HG03558 (cell line): Measurements from ENCODE around the gene CLDN7.
A peak's percentile ranks its signal among the peaks of the same experiment; 100 is the strongest.

Experiments used
- ATAC-seq: cut with Tn5 transposase; IDR thresholded peaks from one replicate; pipeline ENCODE4 v1.9.1; 2021; ENCODE audit warnings: moderate number of reproducible peaks; ENCODE audit not compliant: unreplicated experiment; ENCODE audit errors: extremely low read depth

Gene CLDN7

GRCh38 chr17:7262192-7262934 lies at the start of gene CLDN7:
TSS of gene CLDN7 (minus strand) at chr17:7262478. CDS start at chr17:7262043, 435 bp downstream.
- no peak for ATAC-seq

DNA sequence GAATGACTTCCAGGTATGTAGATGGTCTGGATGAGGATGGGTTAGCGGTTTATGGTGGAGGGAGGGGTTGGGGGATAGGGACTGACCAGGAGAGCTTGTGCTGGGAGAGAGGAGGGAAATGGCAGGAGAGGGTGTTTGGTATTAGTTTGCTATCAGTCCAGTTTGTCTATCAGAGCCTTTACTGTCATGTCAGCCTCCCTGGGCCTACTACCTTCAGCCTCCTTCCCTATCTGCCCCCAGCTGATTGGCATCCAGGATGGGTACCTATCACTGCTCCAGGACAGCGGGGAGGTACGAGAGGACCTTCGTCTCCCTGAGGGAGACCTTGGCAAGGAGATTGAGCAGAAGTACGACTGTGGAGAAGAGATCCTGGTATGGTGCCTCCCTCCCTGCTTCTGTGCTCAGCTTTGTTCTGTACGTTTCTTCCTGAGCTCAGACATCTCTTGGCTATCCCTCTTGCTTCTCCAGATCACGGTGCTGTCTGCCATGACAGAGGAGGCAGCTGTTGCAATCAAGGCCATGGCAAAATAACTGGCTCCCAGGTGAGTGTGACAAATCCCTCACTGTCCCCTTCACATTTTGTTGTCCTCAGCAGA lies 48.9 kb upstream of the CLDN7 start:
- ATAC-seq, result no peak

- ATAC-seq, result no peak
Measured at GRCh38 chr17:7309628-7310027, 47.4 kb upstream of the CLDN7 start.

GRCh38 chr17:7308625-7309433 lies 46.6 kb upstream of the CLDN7 start:
- ATAC-seq, result no peak

GRCh38 chr17:7307686-7308624 lies 45.7 kb upstream of the CLDN7 start:
- ATAC-seq, result no peak

DNA sequence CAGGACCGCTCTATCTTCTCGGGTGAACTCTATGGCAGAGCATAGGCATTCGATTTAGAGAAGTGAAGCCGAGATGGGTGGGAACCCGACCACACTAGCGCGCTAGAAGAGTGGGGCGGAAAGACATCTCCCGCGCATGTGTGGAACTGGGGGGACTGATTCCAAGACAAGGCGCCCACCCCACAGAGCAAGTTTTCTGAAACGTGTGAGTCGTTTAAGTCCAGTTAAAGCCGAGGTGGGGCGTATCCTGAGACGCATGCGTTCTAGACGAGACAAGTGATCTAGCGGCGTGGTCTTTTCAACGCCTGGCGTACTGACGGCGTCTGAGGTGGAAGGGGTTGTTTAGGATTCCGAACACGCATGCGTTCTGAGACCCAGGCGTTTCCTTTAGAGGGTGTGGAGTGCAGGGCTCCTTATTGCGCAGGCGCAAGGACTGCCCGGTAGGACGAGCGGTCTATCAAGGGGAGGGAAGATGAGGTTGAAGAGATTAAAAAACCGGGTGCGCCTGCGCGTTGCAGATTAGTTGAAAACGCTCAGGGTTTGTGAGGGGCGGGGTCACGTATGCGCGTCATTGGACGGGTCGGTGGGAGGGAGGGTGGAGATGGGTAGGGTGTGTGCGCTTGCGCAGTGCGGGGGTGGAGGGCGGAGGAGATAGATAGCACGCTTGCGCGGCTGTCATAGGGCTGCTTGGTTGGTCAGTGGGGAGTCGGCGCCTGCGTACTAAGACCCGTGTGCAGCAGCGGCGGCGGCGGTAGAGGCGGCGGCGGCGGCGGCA lies 44.8 kb upstream of the CLDN7 start, which contains the start of gene EIF5A:
TSS of gene EIF5A (plus strand) at position 718 of the 775 bp plus-strand sequence. CDS start 2,008 bp downstream, outside the sequence.
- ATAC-seq, result peak; percentile 42

DNA sequence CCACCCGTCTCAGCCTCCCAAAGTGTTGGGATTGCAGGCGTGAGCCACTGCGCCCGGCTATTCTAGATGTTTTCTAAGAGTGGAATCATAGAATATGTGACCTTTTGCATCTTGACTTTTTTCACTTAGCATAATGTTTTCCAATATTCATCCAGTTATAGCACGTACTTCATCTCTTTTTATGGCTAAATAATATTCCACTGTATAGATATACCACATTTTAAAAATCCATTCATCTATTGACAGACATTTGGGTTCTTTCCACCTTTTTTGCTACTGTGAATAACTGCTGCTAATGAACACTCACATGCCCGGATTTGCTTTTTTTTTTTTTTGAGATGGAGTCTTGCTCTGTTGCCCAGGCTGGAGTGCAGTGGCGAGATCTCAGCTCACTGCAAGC lies 41.9 kb upstream of the CLDN7 start:
- no peak for ATAC-seq

DNA sequence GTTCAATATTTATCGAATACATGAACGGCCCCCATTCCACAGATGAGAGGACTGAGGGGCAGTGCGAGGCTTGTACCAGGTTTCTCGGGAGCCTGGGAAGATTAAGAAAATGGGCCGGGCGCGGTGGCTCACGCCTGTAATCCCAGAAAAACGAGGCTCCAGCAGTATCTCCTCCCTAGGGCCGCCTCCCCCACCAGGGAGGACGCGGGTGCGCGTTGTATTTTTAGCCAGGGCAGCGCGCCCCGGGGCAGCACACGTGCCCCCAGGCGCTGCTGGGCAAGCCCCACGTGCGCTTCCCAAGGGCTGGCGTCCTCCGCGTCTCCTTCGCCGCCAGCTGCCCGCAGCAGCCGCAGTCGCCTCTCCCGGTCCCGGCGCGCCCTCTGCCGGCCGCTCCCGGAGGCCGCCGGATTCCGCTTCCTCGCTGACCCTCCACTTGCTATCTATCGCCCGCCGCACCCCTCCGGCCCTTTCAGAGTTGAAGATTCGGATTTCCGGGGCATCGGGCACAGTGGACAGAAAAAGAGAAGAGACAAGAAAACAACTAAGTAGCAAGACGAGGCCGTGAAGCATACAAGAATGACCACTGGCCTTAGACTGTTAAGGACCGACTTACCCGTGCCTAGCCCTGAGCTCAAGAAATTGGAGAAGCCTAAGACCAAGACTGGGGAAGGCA lies 34.0 kb upstream of the CLDN7 start:
- ATAC-seq, result no peak

DNA sequence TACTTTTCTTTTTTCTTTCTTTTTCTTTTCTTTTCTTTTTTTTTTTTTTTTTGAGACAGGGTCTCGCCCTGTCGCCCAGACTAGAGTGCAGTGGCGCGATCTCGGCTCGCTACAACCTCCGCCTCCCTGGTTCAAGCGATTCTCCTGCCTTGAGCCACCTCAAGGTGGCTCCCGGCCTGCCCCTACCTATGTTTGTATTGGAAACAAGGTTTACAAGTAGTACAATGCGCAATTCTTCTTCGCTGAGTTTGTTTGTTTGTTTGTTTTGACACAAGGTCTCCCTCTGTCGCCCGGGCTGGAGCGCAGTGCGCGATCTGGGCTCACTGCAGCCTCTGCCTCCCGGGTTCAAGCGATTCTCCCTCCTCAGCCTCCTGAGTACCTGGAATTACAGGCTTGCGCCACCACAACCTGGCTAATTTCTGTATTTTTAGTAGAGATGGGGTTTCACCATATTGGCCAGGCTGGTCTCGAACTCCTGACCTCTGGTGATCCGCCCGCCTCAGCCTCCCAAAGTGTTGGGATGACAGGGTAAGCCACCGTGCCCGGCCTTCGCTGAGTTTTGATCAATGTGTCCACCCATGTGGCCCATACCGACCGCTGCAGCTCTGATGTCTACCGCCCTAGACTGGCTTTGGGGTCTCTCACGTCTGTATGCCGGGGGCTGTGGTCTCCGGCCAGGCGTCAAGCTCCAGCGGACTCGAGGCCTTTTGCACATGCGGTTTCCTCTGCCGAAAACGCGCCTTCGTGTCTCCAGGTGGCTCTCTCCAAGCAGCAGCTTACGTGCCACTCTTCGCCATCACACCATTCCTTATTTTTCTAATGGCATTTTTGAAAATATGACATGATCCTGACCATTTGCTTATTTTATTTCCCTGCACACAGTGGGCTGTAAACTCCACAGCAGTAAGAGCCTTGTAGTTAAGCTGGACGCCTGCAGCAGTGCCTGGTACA lies 33.2 kb upstream of the CLDN7 start:
- ATAC-seq, result no peak

- ATAC-seq, result no peak
Measured at GRCh38 chr17:7294614-7295153, 32.4 kb upstream of the CLDN7 start, which contains the start of gene YBX2. TSS of gene YBX2 (minus strand) at chr17:7294639. CDS start at chr17:7294500, 139 bp downstream.

- ATAC-seq, result no peak
Measured at GRCh38 chr17:7293816-7294613, 31.7 kb upstream of the CLDN7 start.

GRCh38 chr17:7293159-7293558 lies 30.9 kb upstream of the CLDN7 start:
- no peak for ATAC-seq

GRCh38 chr17:7292729-7293128 lies 30.5 kb upstream of the CLDN7 start:
- ATAC-seq, result no peak

GRCh38 chr17:7292194-7292593 lies 29.9 kb upstream of the CLDN7 start:
- no peak for ATAC-seq

DNA sequence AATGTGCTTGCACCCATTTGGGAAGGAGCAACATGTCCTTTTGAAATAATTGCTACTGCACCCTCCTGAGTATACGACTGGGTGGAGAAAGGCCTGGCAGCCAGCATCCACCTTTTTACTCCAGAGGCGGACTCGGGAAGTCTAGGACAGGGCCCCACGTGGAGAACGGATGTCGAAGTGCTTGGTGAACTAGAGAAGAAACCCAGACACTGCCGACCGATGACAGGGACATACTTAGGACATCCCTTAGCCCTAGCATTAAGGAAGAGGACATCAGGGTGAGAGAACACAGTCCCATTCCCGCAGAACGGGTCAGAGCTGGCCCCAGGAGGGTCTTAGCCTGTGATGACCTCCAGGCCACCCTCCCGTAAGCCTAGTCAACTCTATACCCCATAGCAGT lies 28.4 kb upstream of the CLDN7 start:
- ATAC-seq, result no peak

DNA sequence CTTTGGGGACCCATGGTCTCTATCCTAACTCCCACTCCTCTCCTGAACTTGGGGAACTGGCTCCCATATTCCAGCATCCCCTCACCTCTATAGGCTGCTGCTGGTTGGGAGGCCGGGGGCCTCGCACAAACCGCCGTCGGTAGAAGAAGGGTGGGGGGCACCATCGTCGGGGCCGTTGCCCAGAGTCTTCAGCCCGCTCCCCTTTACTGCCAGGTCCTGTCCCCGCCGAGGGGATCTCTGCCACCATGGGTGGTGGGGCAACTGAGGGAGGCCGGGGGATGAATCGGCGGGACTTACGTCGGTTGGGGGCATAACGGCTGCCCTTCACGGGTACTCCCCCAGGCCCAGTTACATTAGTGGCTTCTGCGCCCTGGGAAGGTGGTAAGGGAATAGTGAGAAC lies 27.9 kb upstream of the CLDN7 start:
- ATAC-seq, result no peak
